Ovary (tissue), 9 donors: Measurements from ENCODE around the gene SEL1L3. TPM values are rescaled to one million over a fixed set of nuclear protein-coding genes. Genes with fewer than 3 reads are reported as not detected.
A peak's percentile ranks its signal among the peaks of the same experiment; 100 is the strongest.
"Not testable (repeated sequence)": the region's sequence is repeated elsewhere in the genome, so short reads cannot be mapped to it uniquely, and the experiment has no call there.

Experiments used
- DNase-seq, 5 donors: peaks; one replicate each; pipeline ENCODE4 v3.0.0-alpha.2; 2019 to 2020
- H3K27ac ChIP-seq, 2 donors: fragments of 200-600 bp; one replicate each; pipeline versions ENCODE4 v1.5.1 to v1.8.0; 2019 to 2022
- H3K27me3 ChIP-seq: fragments of 200-600 bp; one replicate; pipeline ENCODE4 v1.8.0; 2022
- H3K36me3 ChIP-seq: fragments of 200-600 bp; sonication (generic); one replicate; pipeline ENCODE4 v1.5.1; 2019
- H3K4me1 ChIP-seq: one replicate; pipeline ENCODE4 v1.8.1; 2013; ENCODE audit warnings: mild to moderate bottlenecking, moderate library complexity; ENCODE audit not compliant: insufficient read depth
- H3K4me3 ChIP-seq: fragments of 200-600 bp; sonication (generic); one replicate; pipeline ENCODE4 v1.5.1; 2017
- H3K9me3 ChIP-seq, 2 donors: fragments of 200-600 bp in 1 of 2; sonication (generic) in 1 of 2; one replicate each; pipeline versions ENCODE4 v1.5.1 to v1.8.1; 2013 to 2019; ENCODE audit warnings: mild to moderate bottlenecking in 1 of 2, moderate library complexity in 1 of 2
- EP300 ChIP-seq: sonication (generic); formaldehyde crosslinking; IDR thresholded peaks from one replicate; pipeline ENCODE4 v1.6.1; 2017; ENCODE audit warnings: antibody characterized with exemption
- POLR2A ChIP-seq: fragments of 450-650 bp; IDR thresholded peaks from one replicate; pipeline ENCODE4 v1.6.1; 2017; ENCODE audit warnings: antibody characterized with exemption, mild to moderate bottlenecking, moderate library complexity
- WGBS, 3 donors: extraction: QIAGEN DNeasy Blood & Tissue Kit in 1 of 3; methylation state at CpG; one replicate each; pipeline versions ENCODE4 v1.1.5 to v1.1.7; 2013 to 2017; 5-methylcytosine and 5-hydroxymethylcytosine counted together
- intact Hi-C, 4 donors: fragments of 100-400 bp; cut with DNase I; formaldehyde crosslinking; loops; one replicate each; pipeline versions ENCODE4 v1.11.0 to v1.15.1; 2022 to 2023
- polyA plus RNA-seq, 2 donors: library from polyadenylated mRNA; stranded (reverse); fragments of 200-250 nt in 1 of 2; fragments of 350-450 nt in 1 of 2; fragmentation: Illumina TruSeq in 1 of 2; extraction: RNeasy Lipid Tissue Mini Kit (QIAGEN cat#74804) in 1 of 2; gene quantifications; one replicate each; pipeline ENCODE4 v1.2.3, GENCODE V29; 2013 to 2014
- total RNA-seq, 7 donors: library from RNA; depleted of rRNA in 2 of 7; stranded (reverse); fragments of >200 nt in 2 of 7; fragmentation: NEBNext Ultra II Directional in 3 of 7; extraction: Animal tissue kit (Norgen Biotek cat#: 25700) in 3 of 7; gene quantifications; one replicate each; pipeline versions ENCODE4 v1.1.0 to v1.2.4, GENCODE V29; 2016 to 2023
- TF ChIP-seq, protein P1 (sequence below), 3 donors: fragments of 450-650 bp in 2 of 3; fragments of 200-600 bp in 1 of 3; IDR thresholded peaks; one replicate each; pipeline versions ENCODE4 v1.5.1 to v1.8.0; 2016 to 2022; ENCODE audit warnings: antibody characterized with exemption in 3 of 3, mild to moderate bottlenecking in 1 of 3
- donor health status: DM: no; HTN: no; CAD: no; lungs with moderate emphysema.
- donor health status: DM: no; HTN: no; CAD: no.
- donor health status: Bipolar disorder and iron deficiency.
- donor health status: DM: yes; HTN: yes; CAD: no.
- donor health status: DM: no; HTN: no; CAD: no.
- donor health status: DM: yes; HTN: yes; CAD: no.

The SEL1L3 gene
- total and polyA plus RNA-seq, 9 donors = 4.4 to 27.7 (median 8.3) TPM

DNA sequence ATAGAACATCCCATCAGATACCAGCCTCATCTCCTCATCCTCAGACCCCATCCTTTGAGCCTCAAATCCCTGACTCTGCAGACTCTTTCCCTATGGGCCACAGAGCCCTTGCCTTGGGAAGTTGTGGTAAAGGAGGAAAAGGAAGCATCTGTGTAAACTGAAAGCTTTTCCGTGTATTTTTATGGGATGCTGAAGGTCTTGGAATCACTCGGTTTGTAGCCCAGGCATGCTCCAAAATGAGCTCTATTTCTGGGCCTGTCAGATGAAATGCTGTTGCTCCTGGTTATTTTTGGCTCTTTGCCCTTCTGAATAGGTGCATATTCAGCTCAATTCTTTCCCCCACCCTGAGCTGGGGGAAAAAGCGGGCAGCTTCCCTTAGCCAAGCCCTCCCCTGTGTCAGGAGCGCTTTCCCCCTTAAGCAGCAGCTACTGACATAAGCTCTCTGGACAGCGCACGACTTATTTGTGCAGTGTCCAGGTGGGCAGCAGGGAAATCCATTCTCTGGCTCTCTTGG is 5.0 kb upstream of the SEL1L3 start:
- DNase-seq = no peak
- no peaks in the 10 kb centered on the region for H3K36me3 ChIP-seq
- H3K9me3 ChIP-seq = no peaks in the 10 kb centered on the region
- intact Hi-C loops = loop anchor here in 1 of 4 donors (5.0 kb wide), 1 partner anchor 1094 kb away; no protein-coding TSS in a partner anchor
- 72 to 79% (median 72%) methylated on average over 6 of the region's 6 CpGs for WGBS, 3 donors
- no peak overlapping the region for H3K4me3 ChIP-seq
- no peak overlapping the region for H3K27ac ChIP-seq
- H3K27me3 ChIP-seq = no peaks in the 10 kb centered on the region
- H3K4me1 ChIP-seq = no peaks in the 10 kb centered on the region
- TF ChIP-seq EP300 (no peak), POLR2A (no peak)
- TF ChIP-seq, protein P1, sequence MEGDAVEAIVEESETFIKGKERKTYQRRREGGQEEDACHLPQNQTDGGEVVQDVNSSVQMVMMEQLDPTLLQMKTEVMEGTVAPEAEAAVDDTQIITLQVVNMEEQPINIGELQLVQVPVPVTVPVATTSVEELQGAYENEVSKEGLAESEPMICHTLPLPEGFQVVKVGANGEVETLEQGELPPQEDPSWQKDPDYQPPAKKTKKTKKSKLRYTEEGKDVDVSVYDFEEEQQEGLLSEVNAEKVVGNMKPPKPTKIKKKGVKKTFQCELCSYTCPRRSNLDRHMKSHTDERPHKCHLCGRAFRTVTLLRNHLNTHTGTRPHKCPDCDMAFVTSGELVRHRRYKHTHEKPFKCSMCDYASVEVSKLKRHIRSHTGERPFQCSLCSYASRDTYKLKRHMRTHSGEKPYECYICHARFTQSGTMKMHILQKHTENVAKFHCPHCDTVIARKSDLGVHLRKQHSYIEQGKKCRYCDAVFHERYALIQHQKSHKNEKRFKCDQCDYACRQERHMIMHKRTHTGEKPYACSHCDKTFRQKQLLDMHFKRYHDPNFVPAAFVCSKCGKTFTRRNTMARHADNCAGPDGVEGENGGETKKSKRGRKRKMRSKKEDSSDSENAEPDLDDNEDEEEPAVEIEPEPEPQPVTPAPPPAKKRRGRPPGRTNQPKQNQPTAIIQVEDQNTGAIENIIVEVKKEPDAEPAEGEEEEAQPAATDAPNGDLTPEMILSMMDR (IDR thresholded peaks at IDR 0.05) = no peak

DNA sequence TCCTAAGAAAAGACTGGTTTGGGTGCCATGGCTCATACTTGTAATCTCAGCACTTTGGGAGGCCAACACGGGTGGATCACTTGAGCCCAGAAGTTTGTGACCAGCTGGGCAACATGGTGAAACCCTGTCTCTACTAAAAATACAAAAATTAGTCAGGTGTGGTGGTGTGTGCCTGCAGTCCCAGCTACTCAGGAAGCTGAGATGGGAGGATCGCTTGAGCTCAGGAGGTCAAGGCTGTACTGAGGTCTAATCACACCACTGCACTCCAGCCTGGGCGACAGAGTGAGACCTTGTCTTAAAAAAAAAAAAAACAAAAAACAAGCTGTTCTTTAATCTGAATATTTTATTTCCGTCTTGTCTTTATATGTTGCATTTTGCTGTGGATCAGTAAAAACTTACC is 3.6 kb upstream of the SEL1L3 start:
- not testable (repeated sequence) for H3K4me1 ChIP-seq, H3K27ac ChIP-seq, H3K36me3 ChIP-seq, H3K4me3 ChIP-seq, H3K9me3 ChIP-seq, H3K27me3 ChIP-seq, DNase-seq
- WGBS, 3 donors = 67 to 72% (median 68%) methylated on average over 4 of the region's 4 CpGs
- intact Hi-C loops = loop anchor here in 1 of 4 donors (5.0 kb wide), 1 partner anchor 1096 kb away; no protein-coding TSS in a partner anchor

DNA sequence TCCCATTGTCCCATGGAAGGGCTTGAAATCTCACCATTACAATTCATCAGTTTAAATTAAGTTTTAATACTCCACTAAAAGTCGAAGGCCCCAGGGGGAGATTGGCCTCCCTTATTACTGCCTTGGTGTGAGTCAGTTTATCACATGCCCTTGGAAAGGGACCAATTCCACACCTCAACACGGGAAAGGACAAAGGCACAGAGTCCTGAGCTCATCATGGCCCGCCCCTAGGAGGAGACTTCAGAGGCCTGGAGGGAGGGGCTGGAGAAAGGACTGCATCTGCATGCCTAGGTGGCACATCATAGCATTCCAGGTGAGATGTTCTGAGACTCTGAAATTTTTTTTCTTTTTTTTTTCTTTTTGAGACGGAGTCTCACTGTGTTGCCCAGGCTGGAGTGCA is 2.8 kb upstream of the SEL1L3 start:
- intact Hi-C loops = loop anchor here in 1 of 4 donors (5.0 kb wide), 1 partner anchor 1097 kb away; no protein-coding TSS in a partner anchor
- no peaks in the 10 kb centered on the region for H3K4me1 ChIP-seq
- no peak overlapping the region for H3K4me3 ChIP-seq
- no peak for DNase-seq
- H3K9me3 ChIP-seq = no peaks in the 10 kb centered on the region
- no peak overlapping the region for H3K27ac ChIP-seq
- no peaks in the 10 kb centered on the region for H3K36me3 ChIP-seq
- no peaks in the 10 kb centered on the region for H3K27me3 ChIP-seq
- 73 to 77% (median 75%) methylated on average over 4 of the region's 4 CpGs for WGBS, 3 donors
- no peak for TF ChIP-seq EP300
- TF ChIP-seq, protein P1 (IDR thresholded peaks at IDR 0.05) = no peak
- TF ChIP-seq POLR2A = no peak

DNA sequence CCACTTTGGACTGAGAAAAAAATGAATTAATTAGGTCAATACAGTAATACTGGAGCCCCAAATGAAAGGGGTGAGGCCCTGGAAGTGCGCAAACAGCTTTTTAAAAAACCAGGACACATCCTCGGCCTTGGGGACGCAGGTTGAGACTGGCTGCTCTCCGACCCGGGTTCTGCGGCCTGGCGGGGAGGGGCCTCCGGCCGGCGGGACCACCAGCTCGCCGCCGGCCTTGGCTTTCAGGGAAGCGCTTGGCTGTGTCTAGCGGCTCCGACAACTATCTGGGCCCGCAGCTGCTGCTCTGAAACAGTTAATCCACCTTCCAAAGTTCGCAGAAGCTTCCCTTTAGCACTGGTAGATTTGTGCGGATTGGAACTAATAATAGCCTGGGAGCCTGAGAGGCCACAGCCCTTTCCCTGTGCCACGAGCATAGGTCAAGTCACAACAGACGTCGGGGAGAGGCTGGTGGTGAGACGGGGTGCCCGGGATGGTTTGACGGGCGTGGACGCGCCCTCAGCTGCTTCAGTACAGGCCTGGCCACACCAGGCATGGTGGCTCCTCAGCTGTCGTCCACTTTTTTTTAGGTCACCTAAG is 1.1 kb upstream of the SEL1L3 start:
- Histone ChIP-seq H3K9me3 (no peaks in the 10 kb centered on the region), H3K4me3 (no peak overlapping the region), H3K27me3 (no peaks in the 10 kb centered on the region), H3K36me3 (no peaks in the 10 kb centered on the region), H3K27ac (no peak overlapping the region), H3K4me1 (no peaks in the 10 kb centered on the region)
- TF ChIP-seq POLR2A = no peak
- TF ChIP-seq EP300 = no peak
- TF ChIP-seq, protein P1 (IDR thresholded peaks at IDR 0.05) = no peak
- peak in 1 of 5 donors; percentile 19 for DNase-seq
- 78 to 86% (median 81%) methylated on average over 29 of the region's 29 CpGs for WGBS, 3 donors
- intact Hi-C loops = no loop called here

DNA sequence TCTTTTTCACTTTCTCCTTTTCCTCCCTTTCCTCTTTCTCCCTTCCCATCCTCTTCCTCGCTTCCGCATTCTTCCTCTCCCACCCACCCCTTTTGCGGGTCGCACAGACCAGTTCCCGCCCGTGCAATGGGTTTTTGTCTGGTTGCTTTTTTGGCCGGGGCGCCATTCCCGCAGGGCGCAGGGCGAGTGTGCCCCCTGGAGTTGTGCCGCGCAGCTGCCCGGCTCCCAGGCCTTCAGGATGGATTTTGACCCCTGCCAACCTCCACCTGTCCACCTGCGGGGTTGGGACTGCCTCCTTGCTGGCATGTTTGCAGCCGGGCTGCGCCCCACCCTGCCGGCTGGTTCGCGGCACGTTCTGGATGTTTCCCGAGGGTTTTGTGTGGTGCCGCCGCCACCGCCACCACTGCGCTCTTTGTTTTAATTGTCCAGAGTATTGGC is 578 bp upstream of the SEL1L3 start:
- TF ChIP-seq, protein P1 (IDR thresholded peaks at IDR 0.05) = no peak
- TF ChIP-seq POLR2A (no peak), EP300 (no peak)
- no peaks in the 10 kb centered on the region for H3K9me3 ChIP-seq
- 31 to 36% (median 32%) methylated on average over 26 of the region's 26 CpGs for WGBS, 3 donors
- peak overlapping the region; percentile 53 for H3K4me3 ChIP-seq
- no peak overlapping the region for H3K27ac ChIP-seq
- intact Hi-C loops = no loop called here
- H3K36me3 ChIP-seq = no peaks in the 10 kb centered on the region
- no peaks in the 10 kb centered on the region for H3K27me3 ChIP-seq
- no peaks in the 10 kb centered on the region for H3K4me1 ChIP-seq
- peak in 2 of 5 donors; percentile 29 to 36 for DNase-seq
